Large intestine (tissue), 3 donors: ENCODE measurements around the gene CEP104. TPM values are rescaled to one million over a fixed set of nuclear protein-coding genes. Genes with fewer than 3 reads are reported as not detected.

Experiments
- DNase-seq, 2 donors: peaks; one replicate each; pipeline versions ENCODE4 v3.0.0 to v3.0.0-alpha.2; 2013
- H3K27ac ChIP-seq: one replicate; pipeline ENCODE4 v1.5.1; 2013; ENCODE audit warnings: low read length
- H3K27me3 ChIP-seq: 2 replicates; pipeline ENCODE4 v1.6.1; 2013; ENCODE audit warnings: low read length; ENCODE audit not compliant: control insufficient read depth, insufficient read depth
- H3K36me3 ChIP-seq: 2 replicates; pipeline ENCODE4 v1.6.1; 2013; ENCODE audit warnings: low read length; ENCODE audit not compliant: control insufficient read depth, insufficient read depth
- H3K4me1 ChIP-seq: one replicate; pipeline ENCODE4 v1.6.1; 2013; ENCODE audit warnings: low read length; ENCODE audit not compliant: control insufficient read depth, insufficient read depth
- H3K4me3 ChIP-seq: one replicate; pipeline ENCODE4 v1.5.1; 2013; ENCODE audit warnings: low read length
- H3K9me3 ChIP-seq: one replicate; pipeline ENCODE4 v1.6.1; 2013; ENCODE audit warnings: mild to moderate bottlenecking, low read depth, low read length, moderate library complexity; ENCODE audit not compliant: control insufficient read depth
- WGBS: methylation state at CpG from one replicate; pipeline ENCODE4 v1.1.5; 2013; ENCODE audit warnings: low lambda C conversion rate; ENCODE audit not compliant: insufficient coverage; 5-methylcytosine and 5-hydroxymethylcytosine counted together
- polyA plus RNA-seq: library from polyadenylated mRNA; unstranded; fragments of 120-200 nt; gene quantifications from one replicate; pipeline ENCODE4 v1.2.1, GENCODE V29; 2013

CEP104 gene
- polyA plus RNA-seq, 1 donor = 31.5 TPM

- WGBS = 93% methylated on average over 2 of the region's 8 CpGs
- no peak overlapping the region for H3K27ac ChIP-seq
- H3K9me3 ChIP-seq = no peaks in the 10 kb centered on the region
- no peak overlapping the region for H3K4me3 ChIP-seq
- peaks cover 77% of the 10 kb centered on the region for H3K36me3 ChIP-seq
- H3K27me3 ChIP-seq = no peaks in the 10 kb centered on the region
- H3K4me1 ChIP-seq = no peaks in the 10 kb centered on the region
- no peak for DNase-seq
These were observed 28.6 kb downstream of the CEP104 start for GRCh38 chr1:3828391-3828790.

GRCh38 chr1:3827813-3828307, 29.2 kb downstream of the CEP104 start:
- no peak for DNase-seq
- Histone ChIP-seq H3K4me1 (no peaks in the 10 kb centered on the region), H3K27ac (no peak overlapping the region), H3K4me3 (no peak overlapping the region), H3K27me3 (no peaks in the 10 kb centered on the region), H3K9me3 (no peaks in the 10 kb centered on the region), H3K36me3 (peaks cover 79% of the 10 kb centered on the region)
- no CpG with 5 or more reads among the region's 14 CpGs for WGBS

- no peaks in the 10 kb centered on the region for H3K9me3 ChIP-seq
- no peaks in the 10 kb centered on the region for H3K27me3 ChIP-seq
- H3K27ac ChIP-seq = no peak overlapping the region
- no CpG with 5 or more reads among the region's 15 CpGs for WGBS
- H3K36me3 ChIP-seq = peaks cover 85% of the 10 kb centered on the region
- no peak for DNase-seq
- H3K4me1 ChIP-seq = no peaks in the 10 kb centered on the region
- H3K4me3 ChIP-seq = no peak overlapping the region
These were observed 31.7 kb downstream of the CEP104 start for GRCh38 chr1:3825356-3825755.

- H3K4me3 ChIP-seq = no peak overlapping the region
- no peak for DNase-seq
- no peak overlapping the region for H3K27ac ChIP-seq
- WGBS = no CpG with 5 or more reads among the region's 8 CpGs
- peaks cover 85% of the 10 kb centered on the region for H3K36me3 ChIP-seq
- H3K27me3 ChIP-seq = no peaks in the 10 kb centered on the region
- no peaks in the 10 kb centered on the region for H3K9me3 ChIP-seq
- no peaks in the 10 kb centered on the region for H3K4me1 ChIP-seq
These were observed 32.4 kb downstream of the CEP104 start for GRCh38 chr1:3824650-3825049.

- no peak for DNase-seq
- Histone ChIP-seq H3K4me1 (no peaks in the 10 kb centered on the region), H3K36me3 (peaks cover 72% of the 10 kb centered on the region), H3K9me3 (no peaks in the 10 kb centered on the region), H3K27ac (no peak overlapping the region), H3K27me3 (no peaks in the 10 kb centered on the region), H3K4me3 (no peak overlapping the region)
- WGBS = no CpG with 5 or more reads among the region's 16 CpGs
These were observed 34.6 kb downstream of the CEP104 start for GRCh38 chr1:3822421-3822820.

- no peak for DNase-seq
- no peak overlapping the region for H3K4me3 ChIP-seq
- H3K27ac ChIP-seq = no peak overlapping the region
- H3K27me3 ChIP-seq = no peaks in the 10 kb centered on the region
- peaks cover 69% of the 10 kb centered on the region for H3K36me3 ChIP-seq
- no peaks in the 10 kb centered on the region for H3K4me1 ChIP-seq
- 80% methylated on average over 2 of the region's 15 CpGs for WGBS
- no peaks in the 10 kb centered on the region for H3K9me3 ChIP-seq
These were observed 35.1 kb downstream of the CEP104 start for GRCh38 chr1:3821908-3822307.

GRCh38 chr1:3821447-3821846, 35.6 kb downstream of the CEP104 start:
- no CpG with 5 or more reads among the region's 13 CpGs for WGBS
- no peaks in the 10 kb centered on the region for H3K4me1 ChIP-seq
- H3K36me3 ChIP-seq = peaks cover 67% of the 10 kb centered on the region
- no peak for DNase-seq
- no peaks in the 10 kb centered on the region for H3K9me3 ChIP-seq
- no peak overlapping the region for H3K27ac ChIP-seq
- no peaks in the 10 kb centered on the region for H3K27me3 ChIP-seq
- no peak overlapping the region for H3K4me3 ChIP-seq

- no peaks in the 10 kb centered on the region for H3K9me3 ChIP-seq
- no peaks in the 10 kb centered on the region for H3K27me3 ChIP-seq
- H3K27ac ChIP-seq = no peak overlapping the region
- H3K4me3 ChIP-seq = no peak overlapping the region
- WGBS = no CpG with 5 or more reads among the region's 6 CpGs
- peaks cover 62% of the 10 kb centered on the region for H3K36me3 ChIP-seq
- no peaks in the 10 kb centered on the region for H3K4me1 ChIP-seq
- DNase-seq = no peak
These were observed 36.0 kb downstream of the CEP104 start for GRCh38 chr1:3821004-3821403.

GRCh38 chr1:3820316-3820715, 36.7 kb downstream of the CEP104 start:
- Histone ChIP-seq H3K36me3 (peaks cover 58% of the 10 kb centered on the region), H3K4me1 (no peaks in the 10 kb centered on the region), H3K27me3 (no peaks in the 10 kb centered on the region), H3K27ac (no peak overlapping the region), H3K9me3 (no peaks in the 10 kb centered on the region), H3K4me3 (no peak overlapping the region)
- WGBS = 100% methylated on average over 1 of the region's 8 CpGs
- no peak for DNase-seq

- H3K27me3 ChIP-seq = no peaks in the 10 kb centered on the region
- no peak overlapping the region for H3K4me3 ChIP-seq
- 67% methylated on average over 3 of the region's 10 CpGs for WGBS
- no peaks in the 10 kb centered on the region for H3K4me1 ChIP-seq
- DNase-seq = no peak
- no peak overlapping the region for H3K27ac ChIP-seq
- H3K36me3 ChIP-seq = peaks cover 59% of the 10 kb centered on the region
- no peaks in the 10 kb centered on the region for H3K9me3 ChIP-seq
These were observed 37.2 kb downstream of the CEP104 start for GRCh38 chr1:3819771-3820200.

- Histone ChIP-seq H3K36me3 (peaks cover 57% of the 10 kb centered on the region), H3K27me3 (no peaks in the 10 kb centered on the region), H3K27ac (no peak overlapping the region), H3K4me1 (no peaks in the 10 kb centered on the region), H3K4me3 (no peak overlapping the region), H3K9me3 (no peaks in the 10 kb centered on the region)
- no CpG with 5 or more reads among the region's 28 CpGs for WGBS
- DNase-seq = no peak
These were observed 39.0 kb downstream of the CEP104 start for GRCh38 chr1:3817821-3818597.
